Small intestine (tissue), 7 donors: Measurements from ENCODE around the gene FIS1. TPM values are rescaled to one million over a fixed set of nuclear protein-coding genes. Genes with fewer than 3 reads are reported as not detected.

Source experiments
- DNase-seq, 2 donors: peaks; one replicate each; pipeline versions ENCODE4 v3.0.0 to v3.0.0-alpha.2; 2013
- FAIRE-seq: peaks from 2 replicates; lab custom pipeline; 2012; peaks lifted over from hg19 to GRCh38; lab: Jason Lieb, UNC
- H3K27ac ChIP-seq, 3 donors: one replicate each; pipeline ENCODE4 v1.5.1; 2013; ENCODE audit warnings: low read length in 2 of 3, mild to moderate bottlenecking in 2 of 3, control low read depth in 1 of 3, inconsistent platforms in 1 of 3, low read depth in 1 of 3, moderate library complexity in 1 of 3
- H3K27me3 ChIP-seq, 3 donors: one replicate each; pipeline ENCODE4 v1.6.1; 2013; ENCODE audit warnings: low read length in 3 of 3, inconsistent platforms in 1 of 3; ENCODE audit not compliant: control insufficient read depth in 3 of 3, insufficient read depth in 3 of 3
- H3K36me3 ChIP-seq, 3 donors: one replicate each; pipeline ENCODE4 v1.6.1; 2013; ENCODE audit warnings: low read length in 3 of 3, inconsistent platforms in 1 of 3, low read depth in 1 of 3, mild to moderate bottlenecking in 1 of 3, moderate library complexity in 1 of 3; ENCODE audit not compliant: control insufficient read depth in 3 of 3, insufficient read depth in 2 of 3
- H3K4me1 ChIP-seq, 3 donors: one replicate each; pipeline ENCODE4 v1.6.1; 2013; ENCODE audit warnings: low read length in 2 of 3, inconsistent platforms in 1 of 3, low read depth in 1 of 3, mild to moderate bottlenecking in 1 of 3, moderate library complexity in 1 of 3; ENCODE audit not compliant: control insufficient read depth in 3 of 3, insufficient read depth in 2 of 3
- H3K4me3 ChIP-seq, 3 donors: one replicate each; pipeline ENCODE4 v1.5.1; 2013; ENCODE audit warnings: low read length in 3 of 3, control low read depth in 1 of 3, inconsistent platforms in 1 of 3, low read depth in 1 of 3, mild to moderate bottlenecking in 1 of 3, moderate library complexity in 1 of 3
- H3K9me3 ChIP-seq, 2 donors: one replicate each; pipeline ENCODE4 v1.6.1; 2013; ENCODE audit warnings: low read depth in 1 of 2, low read length in 1 of 2; ENCODE audit not compliant: control insufficient read depth in 2 of 2, insufficient read depth in 1 of 2
- WGBS, 3 donors: extraction: QIAGEN DNeasy Blood & Tissue Kit; methylation state at CpG; one replicate each; pipeline ENCODE4 v1.1.7; 2013; 5-methylcytosine and 5-hydroxymethylcytosine counted together
- polyA plus RNA-seq, 4 donors: library from polyadenylated mRNA; stranded (reverse) in 3 of 4; unstranded in 1 of 4; fragments of 200-250 nt in 3 of 4; fragments of 120-200 nt in 1 of 4; gene quantifications; one replicate each; pipeline versions ENCODE4 v1.2.1 to v1.2.3, GENCODE V29; 2013
- donor health status: healthy with polysubstance abuse.
- donor health status: control.
- donor health status: control.
- donor health status: Bipolar disorder and iron deficiency.
- donor health status: healthy.

The FIS1 gene
- polyA plus RNA-seq, 4 donors: 136 to 319 (median 242) TPM

- no peak for FAIRE-seq
- H3K27me3 ChIP-seq: no peaks in the 10 kb centered on the region
- peak overlapping the region in 1 of 3 donors; percentile 7 for H3K4me3 ChIP-seq
- peaks cover 0 to 18% (median 3%) of the 10 kb centered on the region in 3 donors for H3K36me3 ChIP-seq
- H3K9me3 ChIP-seq: no peaks in the 10 kb centered on the region
- peaks cover 3 to 9% (median 4%) of the 10 kb centered on the region in 3 donors for H3K4me1 ChIP-seq
- no peak overlapping the region for H3K27ac ChIP-seq
- WGBS, 3 donors: 88 to 92% (median 89%) methylated on average over 3 of the region's 3 CpGs
- no peak for DNase-seq
These were observed 5.4 kb upstream of the FIS1 start for GRCh38 chr7:101250324-101250723.

- Histone ChIP-seq H3K4me1 (peaks cover 3 to 19% (median 6%) of the 10 kb centered on the region in 3 donors), H3K27ac (no peak overlapping the region), H3K9me3 (no peaks in the 10 kb centered on the region), H3K27me3 (no peaks in the 10 kb centered on the region), H3K36me3 (peaks cover 0 to 24% (median 3%) of the 10 kb centered on the region in 3 donors), H3K4me3 (no peak overlapping the region)
- FAIRE-seq (no peak), DNase-seq (no peak)
- WGBS, 3 donors: 96 to 99% (median 98%) methylated on average over 5 of the region's 5 CpGs
These were observed 3.4 kb upstream of the FIS1 start for GRCh38 chr7:101248276-101248675.

- Histone ChIP-seq H3K27ac (peak overlapping the region in 2 of 3 donors; percentile 97 to 98), H3K9me3 (no peaks in the 10 kb centered on the region), H3K36me3 (peaks cover 0 to 44% (median 5%) of the 10 kb centered on the region in 3 donors), H3K27me3 (no peaks in the 10 kb centered on the region), H3K4me1 (peaks cover 1 to 23% (median 3%) of the 10 kb centered on the region in 3 donors), H3K4me3 (peak overlapping the region in 2 of 3 donors; percentile 76)
- DNase-seq: no peak
- no peak for FAIRE-seq
- WGBS, 3 donors: 28 to 34% (median 31%) methylated on average over 32 of the region's 32 CpGs
These were observed 327 bp upstream of the FIS1 start for GRCh38 chr7:101245147-101245668.

- Histone ChIP-seq H3K9me3 (no peaks in the 10 kb centered on the region), H3K27ac (peak overlapping the region; percentile 85 to 98 (median 97)), H3K27me3 (no peaks in the 10 kb centered on the region), H3K4me1 (peaks cover 1 to 37% (median 3%) of the 10 kb centered on the region in 3 donors), H3K4me3 (peak overlapping the region; percentile 63 to 76 (median 76)), H3K36me3 (peaks cover 0 to 48% (median 5%) of the 10 kb centered on the region in 3 donors)
- 9 to 18% (median 13%) methylated on average over 28 of the region's 28 CpGs for WGBS, 3 donors
- DNase-seq (peak in 1 of 2 donors; percentile 52), FAIRE-seq (no peak)
These were observed 1.1 kb downstream of the FIS1 start for GRCh38 chr7:101243646-101244374.

DNA sequence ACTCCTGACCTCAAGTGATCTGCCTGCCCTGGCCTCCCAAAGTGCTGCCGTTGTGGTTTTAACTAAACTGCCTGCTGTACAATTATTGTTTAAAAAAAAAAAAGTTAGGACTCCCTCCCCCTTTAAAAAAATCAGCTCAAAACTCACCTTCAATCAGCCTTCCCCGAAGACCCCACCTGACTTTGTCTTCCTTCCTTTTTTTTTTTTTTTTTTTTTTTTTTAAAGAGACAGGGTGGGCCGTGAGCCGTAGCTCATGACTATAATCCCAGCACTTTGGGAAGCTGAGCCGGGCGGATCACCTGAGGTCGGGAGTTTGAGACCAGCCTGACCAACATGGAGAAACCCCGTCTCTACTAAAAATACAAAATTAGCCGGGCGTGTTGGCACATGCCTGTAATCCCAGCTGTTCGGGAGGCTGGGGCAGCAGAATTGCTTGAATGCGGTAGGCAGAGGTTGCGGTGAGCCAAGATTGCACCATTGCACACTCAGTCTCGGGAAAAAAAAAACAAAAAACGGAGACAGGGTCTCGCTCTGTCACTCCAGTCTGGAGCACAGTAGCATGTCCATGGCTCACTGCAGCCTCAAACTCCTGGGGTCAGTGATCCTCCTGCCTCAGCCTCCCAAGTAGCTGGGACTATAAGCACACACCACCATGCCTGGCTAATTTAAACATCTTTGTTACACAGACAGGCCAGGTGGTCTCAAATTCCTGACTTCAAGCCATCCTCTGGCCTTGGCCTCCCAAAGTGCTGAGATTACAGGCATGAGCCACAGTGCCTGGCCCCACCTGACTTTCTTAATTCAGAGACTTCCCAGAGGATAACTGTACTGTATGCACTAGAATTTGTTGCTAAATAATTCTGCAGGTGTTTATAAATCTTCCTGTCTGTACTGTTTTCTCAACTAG, 3.2 kb downstream of the FIS1 start:
- peaks cover 0 to 57% (median 5%) of the 10 kb centered on the region in 3 donors for H3K36me3 ChIP-seq
- 52 to 72% (median 60%) methylated on average over 16 of the region's 16 CpGs for WGBS, 3 donors
- no peaks in the 10 kb centered on the region for H3K27me3 ChIP-seq
- DNase-seq: no peak
- H3K4me1 ChIP-seq: peaks cover 1 to 52% (median 3%) of the 10 kb centered on the region in 3 donors
- H3K9me3 ChIP-seq: no peaks in the 10 kb centered on the region
- H3K4me3 ChIP-seq: no peak overlapping the region
- peak overlapping the region in 2 of 3 donors; percentile 95 to 97 for H3K27ac ChIP-seq
- no peak for FAIRE-seq

GRCh38 chr7:101241015-101241363, 3.9 kb downstream of the FIS1 start:
- WGBS, 3 donors: 18 to 69% (median 55%) methylated on average over 12 of the region's 12 CpGs
- H3K27me3 ChIP-seq: no peaks in the 10 kb centered on the region
- H3K4me1 ChIP-seq: peaks cover 1 to 52% (median 3%) of the 10 kb centered on the region in 3 donors
- FAIRE-seq (no peak), DNase-seq (peak in 1 of 2 donors; percentile 99)
- H3K27ac ChIP-seq: peak overlapping the region; percentile 52 to 97 (median 95)
- H3K4me3 ChIP-seq: peak overlapping the region in 1 of 3 donors; percentile 48
- no peaks in the 10 kb centered on the region for H3K9me3 ChIP-seq
- peaks cover 0 to 62% (median 5%) of the 10 kb centered on the region in 3 donors for H3K36me3 ChIP-seq

GRCh38 chr7:101240226-101241014, 4.5 kb downstream of the FIS1 start:
- DNase-seq (peak; percentile 87 to 99), FAIRE-seq (no peak)
- no peaks in the 10 kb centered on the region for H3K27me3 ChIP-seq
- peak overlapping the region; percentile 97 to 99 (median 99) for H3K27ac ChIP-seq
- H3K36me3 ChIP-seq: peaks cover 0 to 62% (median 5%) of the 10 kb centered on the region in 3 donors
- H3K9me3 ChIP-seq: no peaks in the 10 kb centered on the region
- WGBS, 3 donors: 26 to 65% (median 42%) methylated on average over 32 of the region's 32 CpGs
- H3K4me3 ChIP-seq: peak overlapping the region in 1 of 3 donors; percentile 84
- H3K4me1 ChIP-seq: peaks cover 1 to 55% (median 3%) of the 10 kb centered on the region in 3 donors
